C4-2B (cell line): ENCODE results near the gene FZD8.
"Not testable (repeated sequence)": the region's sequence is repeated elsewhere in the genome, so short reads cannot be mapped to it uniquely, and the experiment has no call there.

Source experiments
- H3K27ac ChIP-seq: fragments of 450-650 bp; 2 replicates; pipeline ENCODE4 v1.5.1; 2017
- ZFX ChIP-seq: fragments of 450-650 bp; IDR thresholded peaks from 2 replicates; pipeline ENCODE4 v1.6.1; 2017
- TF ChIP-seq, protein P1 (sequence below): fragments of 450-650 bp; conservative IDR thresholded peaks from 2 replicates; pipeline ENCODE4 v1.5.1; 2017; ENCODE audit warnings: mild to moderate bottlenecking

The FZD8 gene, protein sequence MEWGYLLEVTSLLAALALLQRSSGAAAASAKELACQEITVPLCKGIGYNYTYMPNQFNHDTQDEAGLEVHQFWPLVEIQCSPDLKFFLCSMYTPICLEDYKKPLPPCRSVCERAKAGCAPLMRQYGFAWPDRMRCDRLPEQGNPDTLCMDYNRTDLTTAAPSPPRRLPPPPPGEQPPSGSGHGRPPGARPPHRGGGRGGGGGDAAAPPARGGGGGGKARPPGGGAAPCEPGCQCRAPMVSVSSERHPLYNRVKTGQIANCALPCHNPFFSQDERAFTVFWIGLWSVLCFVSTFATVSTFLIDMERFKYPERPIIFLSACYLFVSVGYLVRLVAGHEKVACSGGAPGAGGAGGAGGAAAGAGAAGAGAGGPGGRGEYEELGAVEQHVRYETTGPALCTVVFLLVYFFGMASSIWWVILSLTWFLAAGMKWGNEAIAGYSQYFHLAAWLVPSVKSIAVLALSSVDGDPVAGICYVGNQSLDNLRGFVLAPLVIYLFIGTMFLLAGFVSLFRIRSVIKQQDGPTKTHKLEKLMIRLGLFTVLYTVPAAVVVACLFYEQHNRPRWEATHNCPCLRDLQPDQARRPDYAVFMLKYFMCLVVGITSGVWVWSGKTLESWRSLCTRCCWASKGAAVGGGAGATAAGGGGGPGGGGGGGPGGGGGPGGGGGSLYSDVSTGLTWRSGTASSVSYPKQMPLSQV

DNA sequence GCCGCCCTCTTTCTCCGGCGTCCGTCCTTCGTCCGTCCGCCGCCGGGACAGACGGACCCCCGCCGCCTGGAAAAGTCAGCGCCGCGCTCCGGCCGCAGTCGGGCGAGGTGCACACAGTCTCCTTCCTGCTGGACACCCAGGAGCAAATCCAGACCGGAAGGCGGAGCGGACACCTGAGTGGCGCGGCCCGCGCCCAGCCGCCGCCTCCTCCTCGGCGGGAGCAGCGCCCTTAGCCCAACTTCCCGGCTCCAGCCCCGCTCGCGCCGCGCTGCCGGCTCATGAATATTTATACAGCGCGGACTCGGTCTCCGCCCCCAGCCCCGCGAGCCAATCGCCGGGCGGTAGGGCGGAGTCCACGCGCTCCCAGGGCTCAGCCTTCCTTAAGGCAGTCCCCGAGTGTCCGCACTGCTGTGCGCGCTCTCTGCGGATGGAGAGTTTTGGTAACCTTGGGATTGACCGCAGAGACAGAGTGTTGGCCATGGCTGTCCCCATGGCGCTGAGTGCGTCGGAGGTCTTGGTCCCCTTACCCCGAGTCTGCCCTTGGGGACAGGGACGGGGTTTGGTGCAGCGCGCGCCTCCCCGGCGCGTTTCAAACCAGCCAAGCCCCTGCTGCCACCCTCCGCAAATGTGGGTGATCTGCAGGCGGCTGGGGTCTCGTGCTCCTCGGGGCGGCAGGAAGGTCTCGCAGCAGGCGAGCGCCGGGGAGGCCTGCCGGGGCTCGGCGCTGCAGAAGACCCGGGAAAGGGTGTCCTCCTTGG lies at the start of gene FZD8:
TSS of gene FZD8 (minus strand) at position 262 of the 758 bp plus-strand sequence. CDS start 867 bp downstream, outside the sequence.
- H3K27ac ChIP-seq: peak within 1 kb of the TSS; percentile 91
- TF ChIP-seq, protein P1, sequence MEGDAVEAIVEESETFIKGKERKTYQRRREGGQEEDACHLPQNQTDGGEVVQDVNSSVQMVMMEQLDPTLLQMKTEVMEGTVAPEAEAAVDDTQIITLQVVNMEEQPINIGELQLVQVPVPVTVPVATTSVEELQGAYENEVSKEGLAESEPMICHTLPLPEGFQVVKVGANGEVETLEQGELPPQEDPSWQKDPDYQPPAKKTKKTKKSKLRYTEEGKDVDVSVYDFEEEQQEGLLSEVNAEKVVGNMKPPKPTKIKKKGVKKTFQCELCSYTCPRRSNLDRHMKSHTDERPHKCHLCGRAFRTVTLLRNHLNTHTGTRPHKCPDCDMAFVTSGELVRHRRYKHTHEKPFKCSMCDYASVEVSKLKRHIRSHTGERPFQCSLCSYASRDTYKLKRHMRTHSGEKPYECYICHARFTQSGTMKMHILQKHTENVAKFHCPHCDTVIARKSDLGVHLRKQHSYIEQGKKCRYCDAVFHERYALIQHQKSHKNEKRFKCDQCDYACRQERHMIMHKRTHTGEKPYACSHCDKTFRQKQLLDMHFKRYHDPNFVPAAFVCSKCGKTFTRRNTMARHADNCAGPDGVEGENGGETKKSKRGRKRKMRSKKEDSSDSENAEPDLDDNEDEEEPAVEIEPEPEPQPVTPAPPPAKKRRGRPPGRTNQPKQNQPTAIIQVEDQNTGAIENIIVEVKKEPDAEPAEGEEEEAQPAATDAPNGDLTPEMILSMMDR: no peak; the same call in none of the 2 replicates
- peak; percentile 61 for TF ChIP-seq ZFX

DNA sequence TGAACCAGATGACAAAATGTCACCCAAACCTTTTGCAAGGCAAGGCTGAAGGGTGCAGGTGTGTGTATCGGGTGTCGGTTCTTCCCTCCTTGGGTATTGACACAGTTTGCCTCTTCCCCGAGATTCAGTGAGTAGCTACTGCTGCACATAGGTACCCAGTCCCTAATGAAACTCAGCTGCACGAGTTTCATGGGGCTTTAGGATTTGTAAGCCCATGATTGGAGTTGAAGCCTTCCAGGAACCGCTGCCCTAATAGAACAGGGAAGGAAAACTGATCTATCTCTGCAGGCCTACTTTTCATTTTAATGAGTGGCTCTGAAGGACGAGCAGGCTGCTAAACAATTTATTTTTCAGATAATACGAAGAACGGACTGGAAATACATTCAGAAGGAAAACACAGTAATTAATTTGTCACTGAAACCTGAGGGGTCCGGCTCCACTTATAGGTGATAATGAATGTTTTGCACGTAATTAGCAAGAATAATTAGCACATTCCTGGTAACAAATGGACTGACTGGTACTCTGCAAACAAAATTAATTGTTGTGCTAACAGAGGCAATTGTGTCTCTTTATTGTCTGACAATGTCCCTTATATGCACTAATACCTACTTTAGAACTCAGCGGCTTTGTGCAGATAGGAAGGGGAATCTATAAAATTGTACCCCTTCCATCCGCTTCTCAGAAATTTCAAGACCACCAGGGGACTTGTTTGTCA lies 49.6 kb upstream of the FZD8 start:
- TF ChIP-seq ZFX: no peak
- TF ChIP-seq, protein P1: no peak
- peak overlapping the region; percentile 61; the same call in 1 of the 2 replicates for H3K27ac ChIP-seq

DNA sequence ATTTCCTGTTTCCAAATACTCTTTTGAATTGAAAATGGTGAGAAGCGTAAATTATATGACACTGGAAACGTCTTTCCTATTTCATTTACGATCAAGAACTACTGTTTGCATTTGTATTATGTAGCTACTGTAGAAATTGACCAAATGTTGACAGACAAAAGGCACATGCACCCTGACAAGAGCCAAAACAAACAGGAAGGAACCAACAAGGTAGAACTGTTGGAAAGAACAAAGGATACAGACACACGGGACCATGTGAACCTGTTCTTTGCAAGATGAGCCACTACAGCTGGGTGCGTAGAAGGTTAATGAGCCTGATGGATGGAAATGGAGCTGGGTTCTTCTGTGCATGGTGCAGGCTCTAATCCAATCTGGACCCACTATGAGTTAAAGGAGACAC lies 48.4 kb upstream of the FZD8 start:
- peak overlapping the region; percentile 61 for H3K27ac ChIP-seq
- TF ChIP-seq ZFX: no peak
- TF ChIP-seq, protein P1: no peak

DNA sequence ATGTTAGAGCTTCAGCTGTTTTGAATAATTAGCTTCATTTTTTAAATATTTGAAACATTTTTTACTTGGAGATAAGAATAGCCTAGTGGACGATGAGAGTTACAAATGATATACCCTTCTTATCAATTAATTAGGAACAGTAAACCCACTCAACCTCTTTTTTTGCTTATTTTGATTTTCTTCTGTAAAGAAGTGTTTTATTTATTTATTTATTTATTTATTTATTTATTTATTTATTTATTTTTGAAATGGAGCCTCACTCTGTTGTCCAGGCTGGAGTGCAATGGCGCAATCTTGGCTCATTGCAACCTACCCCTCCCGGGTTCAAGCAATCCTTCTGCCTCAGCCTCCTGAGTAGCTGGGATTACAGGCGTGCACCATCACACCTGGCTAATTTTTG lies 43.8 kb upstream of the FZD8 start:
- H3K27ac ChIP-seq: not testable (repeated sequence)

DNA sequence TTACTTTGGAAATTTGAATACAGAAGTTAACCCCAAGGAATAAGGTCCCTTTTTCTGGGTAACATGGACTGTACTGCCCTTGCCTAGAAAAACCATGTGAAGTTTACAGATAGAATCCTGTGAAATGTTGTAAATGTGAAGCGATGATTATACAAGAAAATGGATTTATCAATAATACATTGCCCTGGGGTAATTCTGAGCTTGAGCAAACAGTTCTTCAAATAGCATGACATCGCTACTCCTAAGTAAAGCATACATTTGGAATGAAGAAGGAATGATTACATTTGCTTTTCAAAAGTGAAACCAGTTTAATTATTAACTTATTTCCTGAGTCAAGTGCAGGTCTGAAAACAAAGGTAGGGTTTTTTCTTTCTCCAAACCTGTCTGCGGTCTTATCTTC lies 43.3 kb upstream of the FZD8 start:
- TF ChIP-seq ZFX: no peak
- TF ChIP-seq, protein P1: no peak
- H3K27ac ChIP-seq: no peak overlapping the region

DNA sequence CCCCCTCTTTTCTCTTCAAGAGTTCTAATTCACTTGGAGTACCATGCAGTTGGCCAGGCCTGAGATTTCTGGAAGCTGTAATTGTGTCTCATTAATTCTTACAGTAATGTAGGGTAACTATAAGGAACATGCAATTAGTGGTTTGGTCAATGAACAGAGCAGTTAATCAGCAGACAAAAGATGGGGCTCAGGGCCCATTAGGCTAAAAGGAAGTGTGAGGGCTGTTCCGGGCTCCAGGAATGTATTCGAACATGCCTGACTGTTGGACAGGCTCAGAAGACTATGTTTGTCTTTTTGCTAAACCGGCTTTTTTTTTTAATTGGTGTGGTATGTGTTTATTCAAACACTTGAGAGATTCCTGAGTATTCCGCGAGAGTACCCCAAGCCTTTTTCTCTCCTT lies 42.5 kb upstream of the FZD8 start:
- TF ChIP-seq, protein P1: no peak
- TF ChIP-seq ZFX: no peak
- no peak overlapping the region for H3K27ac ChIP-seq

DNA sequence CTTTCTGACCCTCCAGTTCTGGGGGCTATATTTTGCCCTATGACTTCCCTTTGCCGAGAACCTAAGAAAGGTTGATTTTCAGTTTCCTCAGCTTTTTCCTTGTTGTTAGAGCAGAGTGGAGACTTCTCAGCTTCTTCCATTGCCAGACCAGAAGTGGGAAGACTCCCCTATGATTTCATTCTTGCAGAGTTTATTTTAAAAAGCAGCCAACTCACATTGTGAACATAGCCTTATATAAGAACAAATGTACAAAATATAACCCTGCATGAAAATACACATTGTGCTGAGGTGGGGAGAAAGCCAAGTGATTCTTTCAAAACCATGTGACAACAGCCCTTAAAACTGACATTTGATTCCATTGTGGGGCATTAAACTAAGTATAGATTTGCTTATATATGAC lies 33.8 kb upstream of the FZD8 start:
- H3K27ac ChIP-seq: no peak overlapping the region
- TF ChIP-seq, protein P1: no peak
- TF ChIP-seq ZFX: no peak
